ENCODE results near the gene PPP2R2D. TPM values are rescaled to one million over a fixed set of nuclear protein-coding genes. Genes with fewer than 3 reads are reported as not detected.
"Not testable (repeated sequence)": the region's sequence is repeated elsewhere in the genome, so short reads cannot be mapped to it uniquely, and the experiment has no call there.

The PPP2R2D gene
- total and polyA plus RNA-seq, 2 donors, result 29.3 to 32.3 TPM

DNA sequence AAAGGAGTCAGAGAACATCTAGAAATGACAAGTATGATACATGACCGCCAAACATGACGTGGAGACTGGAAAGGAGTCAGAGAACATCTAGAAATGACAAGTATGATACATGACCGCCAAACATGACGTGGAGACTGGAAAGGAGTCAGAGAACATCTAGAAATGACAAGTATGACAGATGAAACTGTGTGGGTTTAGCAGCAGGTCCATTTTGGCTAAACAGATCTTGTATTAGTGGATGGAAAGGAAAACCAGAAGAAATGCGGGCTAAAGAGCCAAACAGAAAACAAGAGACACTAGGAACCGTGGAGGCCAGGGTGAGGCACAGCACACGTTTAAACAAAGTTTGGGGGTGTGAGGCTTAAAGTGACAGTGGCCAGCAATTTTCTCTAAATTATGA lies 49.1 kb downstream of the PPP2R2D start:
- WGBS, result 95% methylated on average over 5 of the region's 7 CpGs
- not testable (repeated sequence) for H3K27ac ChIP-seq (ENCODE audit: low read depth in 1 of 2, low read length in 1 of 2); H3K4me1 ChIP-seq (ENCODE audit: control insufficient read depth in 2 of 2, insufficient read depth in 2 of 2, low read length in 2 of 2); H3K4me3 ChIP-seq (ENCODE audit: low read length in 2 of 2); H3K27me3 ChIP-seq (ENCODE audit: control insufficient read depth in 2 of 2, insufficient read depth in 1 of 2, low read length in 1 of 2); H3K9me3 ChIP-seq (ENCODE audit: control insufficient read depth in 2 of 2, insufficient read depth in 1 of 2, low read length in 1 of 2); DNase-seq (ENCODE audit: low read depth in 6 of 9, low spot score in 9 of 9)
- H3K36me3 ChIP-seq (ENCODE audit: control insufficient read depth in 2 of 2, insufficient read depth in 2 of 2, low read length in 1 of 2), result peaks cover 70 to 78% of the 10 kb centered on the region in 2 donors

- DNase-seq (ENCODE audit: low read depth in 6 of 9, low spot score in 9 of 9), result no peak
- Histone ChIP-seq H3K9me3 (ENCODE audit: control insufficient read depth in 2 of 2, insufficient read depth in 1 of 2, low read length in 1 of 2) (no peaks in the 10 kb centered on the region), H3K27me3 (ENCODE audit: control insufficient read depth in 2 of 2, insufficient read depth in 1 of 2, low read length in 1 of 2) (no peaks in the 10 kb centered on the region), H3K36me3 (ENCODE audit: control insufficient read depth in 2 of 2, insufficient read depth in 2 of 2, low read length in 1 of 2) (peaks cover 53 to 67% of the 10 kb centered on the region in 2 donors), H3K4me1 (ENCODE audit: control insufficient read depth in 2 of 2, insufficient read depth in 2 of 2, low read length in 2 of 2) (no peaks in the 10 kb centered on the region), H3K4me3 (ENCODE audit: low read length in 2 of 2) (no peak overlapping the region), H3K27ac (ENCODE audit: low read depth in 1 of 2, low read length in 1 of 2) (no peak overlapping the region)
- WGBS, result 98% methylated on average over 21 of the region's 21 CpGs
Measured at GRCh38 chr10:131954356-131954965, 53.7 kb downstream of the PPP2R2D start.

- Histone ChIP-seq H3K9me3 (ENCODE audit: control insufficient read depth in 2 of 2, insufficient read depth in 1 of 2, low read length in 1 of 2) (no peaks in the 10 kb centered on the region), H3K27me3 (ENCODE audit: control insufficient read depth in 2 of 2, insufficient read depth in 1 of 2, low read length in 1 of 2) (no peaks in the 10 kb centered on the region), H3K36me3 (ENCODE audit: control insufficient read depth in 2 of 2, insufficient read depth in 2 of 2, low read length in 1 of 2) (peaks cover 53 to 70% of the 10 kb centered on the region in 2 donors), H3K4me1 (ENCODE audit: control insufficient read depth in 2 of 2, insufficient read depth in 2 of 2, low read length in 2 of 2) (no peaks in the 10 kb centered on the region), H3K27ac (ENCODE audit: low read depth in 1 of 2, low read length in 1 of 2) (no peak overlapping the region), H3K4me3 (ENCODE audit: low read length in 2 of 2) (no peak overlapping the region)
- no peak for DNase-seq (ENCODE audit: low read depth in 6 of 9, low spot score in 9 of 9)
- 97% methylated on average over 38 of the region's 38 CpGs for WGBS
Measured at GRCh38 chr10:131955591-131956340, 55.0 kb downstream of the PPP2R2D start.

DNA sequence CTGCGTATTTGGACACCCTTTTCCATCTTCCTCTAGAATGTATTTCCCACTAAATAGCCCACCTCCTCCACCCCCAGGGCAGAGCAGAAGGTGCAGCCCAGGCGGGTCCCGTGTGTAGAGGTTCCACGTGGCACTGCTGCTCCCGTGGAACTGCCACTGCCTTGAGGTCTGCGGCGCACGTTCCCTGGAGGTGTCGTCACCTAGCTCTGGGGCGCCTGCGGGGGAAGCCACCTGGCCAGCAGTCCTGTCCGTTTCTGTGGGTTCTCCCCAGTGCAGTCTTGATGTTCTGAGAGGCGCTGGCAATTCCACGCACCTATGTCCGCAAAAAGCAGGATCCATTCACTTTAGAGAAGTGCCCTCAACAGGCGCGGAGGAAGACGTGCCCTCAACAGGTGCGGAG lies 59.0 kb downstream of the PPP2R2D start:
- no peak overlapping the region for H3K4me3 ChIP-seq (ENCODE audit: low read length in 2 of 2)
- no peaks in the 10 kb centered on the region for H3K9me3 ChIP-seq (ENCODE audit: control insufficient read depth in 2 of 2, insufficient read depth in 1 of 2, low read length in 1 of 2)
- H3K4me1 ChIP-seq (ENCODE audit: control insufficient read depth in 2 of 2, insufficient read depth in 2 of 2, low read length in 2 of 2), result no peaks in the 10 kb centered on the region
- peaks cover 34 to 60% of the 10 kb centered on the region in 2 donors for H3K36me3 ChIP-seq (ENCODE audit: control insufficient read depth in 2 of 2, insufficient read depth in 2 of 2, low read length in 1 of 2)
- 95% methylated on average over 19 of the region's 19 CpGs for WGBS
- no peak overlapping the region for H3K27ac ChIP-seq (ENCODE audit: low read depth in 1 of 2, low read length in 1 of 2)
- no peak for DNase-seq (ENCODE audit: low read depth in 6 of 9, low spot score in 9 of 9)
- H3K27me3 ChIP-seq (ENCODE audit: control insufficient read depth in 2 of 2, insufficient read depth in 1 of 2, low read length in 1 of 2), result no peaks in the 10 kb centered on the region

- Histone ChIP-seq H3K4me3 (ENCODE audit: low read length in 2 of 2) (no peak overlapping the region), H3K36me3 (ENCODE audit: control insufficient read depth in 2 of 2, insufficient read depth in 2 of 2, low read length in 1 of 2) (peaks cover 31 to 57% of the 10 kb centered on the region in 2 donors), H3K9me3 (ENCODE audit: control insufficient read depth in 2 of 2, insufficient read depth in 1 of 2, low read length in 1 of 2) (no peaks in the 10 kb centered on the region), H3K4me1 (ENCODE audit: control insufficient read depth in 2 of 2, insufficient read depth in 2 of 2, low read length in 2 of 2) (no peaks in the 10 kb centered on the region), H3K27ac (ENCODE audit: low read depth in 1 of 2, low read length in 1 of 2) (no peak overlapping the region), H3K27me3 (ENCODE audit: control insufficient read depth in 2 of 2, insufficient read depth in 1 of 2, low read length in 1 of 2) (no peaks in the 10 kb centered on the region)
- WGBS, result 96% methylated on average over 18 of the region's 18 CpGs
- no peak for DNase-seq (ENCODE audit: low read depth in 6 of 9, low spot score in 9 of 9)
Measured at GRCh38 chr10:131960631-131961046, 59.8 kb downstream of the PPP2R2D start.

GRCh38 chr10:131961047-131961776 lies 60.4 kb downstream of the PPP2R2D start:
- H3K36me3 ChIP-seq (ENCODE audit: control insufficient read depth in 2 of 2, insufficient read depth in 2 of 2, low read length in 1 of 2), result peaks cover 25 to 52% of the 10 kb centered on the region in 2 donors

GRCh38 chr10:131961777-131962662 lies 61.2 kb downstream of the PPP2R2D start:
- H3K27ac ChIP-seq (ENCODE audit: low read depth in 1 of 2, low read length in 1 of 2), result no peak overlapping the region
- H3K4me3 ChIP-seq (ENCODE audit: low read length in 2 of 2), result no peak overlapping the region
- no peaks in the 10 kb centered on the region for H3K4me1 ChIP-seq (ENCODE audit: control insufficient read depth in 2 of 2, insufficient read depth in 2 of 2, low read length in 2 of 2)
- no peaks in the 10 kb centered on the region for H3K9me3 ChIP-seq (ENCODE audit: control insufficient read depth in 2 of 2, insufficient read depth in 1 of 2, low read length in 1 of 2)
- no peak for DNase-seq (ENCODE audit: low read depth in 6 of 9, low spot score in 9 of 9)
- H3K27me3 ChIP-seq (ENCODE audit: control insufficient read depth in 2 of 2, insufficient read depth in 1 of 2, low read length in 1 of 2), result no peaks in the 10 kb centered on the region
- peaks cover 17 to 47% of the 10 kb centered on the region in 2 donors for H3K36me3 ChIP-seq (ENCODE audit: control insufficient read depth in 2 of 2, insufficient read depth in 2 of 2, low read length in 1 of 2)
- WGBS, result 94% methylated on average over 32 of the region's 32 CpGs

More at GRCh38 chr10:131961047-131961776, 60.4 kb downstream of the PPP2R2D start:
- 98% methylated on average over 26 of the region's 26 CpGs for WGBS
- Histone ChIP-seq H3K27me3 (ENCODE audit: control insufficient read depth in 2 of 2, insufficient read depth in 1 of 2, low read length in 1 of 2) (no peaks in the 10 kb centered on the region), H3K4me1 (ENCODE audit: control insufficient read depth in 2 of 2, insufficient read depth in 2 of 2, low read length in 2 of 2) (no peaks in the 10 kb centered on the region), H3K27ac (ENCODE audit: low read depth in 1 of 2, low read length in 1 of 2) (no peak overlapping the region), H3K9me3 (ENCODE audit: control insufficient read depth in 2 of 2, insufficient read depth in 1 of 2, low read length in 1 of 2) (no peaks in the 10 kb centered on the region), H3K4me3 (ENCODE audit: low read length in 2 of 2) (no peak overlapping the region)
- DNase-seq (ENCODE audit: low read depth in 6 of 9, low spot score in 9 of 9), result no peak

DNA sequence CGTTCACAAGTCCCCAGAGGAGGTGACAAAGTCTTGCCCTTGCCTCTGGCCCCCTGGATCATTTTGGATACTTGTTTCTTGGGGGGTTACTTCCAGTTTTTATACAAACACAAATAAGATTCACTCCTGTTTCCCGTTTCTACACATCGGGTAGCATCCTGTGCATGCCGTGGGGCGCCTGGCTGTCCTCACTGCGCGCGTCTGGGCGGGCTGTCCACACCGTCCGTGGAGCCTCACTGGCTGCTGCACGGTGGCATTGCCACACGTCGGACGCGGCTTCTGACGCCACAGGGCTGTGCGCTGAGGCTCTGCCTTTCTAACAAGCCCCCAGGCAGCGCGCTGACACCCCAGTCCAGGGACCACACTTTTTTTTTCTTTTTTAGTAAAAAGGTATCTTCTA lies 62.5 kb downstream of the PPP2R2D start:
- H3K27me3 ChIP-seq (ENCODE audit: control insufficient read depth in 2 of 2, insufficient read depth in 1 of 2, low read length in 1 of 2), result no peaks in the 10 kb centered on the region
- DNase-seq (ENCODE audit: low read depth in 6 of 9, low spot score in 9 of 9), result no peak
- peaks cover 8 to 34% of the 10 kb centered on the region in 2 donors for H3K36me3 ChIP-seq (ENCODE audit: control insufficient read depth in 2 of 2, insufficient read depth in 2 of 2, low read length in 1 of 2)
- H3K4me3 ChIP-seq (ENCODE audit: low read length in 2 of 2), result no peak overlapping the region
- no peak overlapping the region for H3K27ac ChIP-seq (ENCODE audit: low read depth in 1 of 2, low read length in 1 of 2)
- H3K9me3 ChIP-seq (ENCODE audit: control insufficient read depth in 2 of 2, insufficient read depth in 1 of 2, low read length in 1 of 2), result no peaks in the 10 kb centered on the region
- no peaks in the 10 kb centered on the region for H3K4me1 ChIP-seq (ENCODE audit: control insufficient read depth in 2 of 2, insufficient read depth in 2 of 2, low read length in 2 of 2)
- WGBS, result 95% methylated on average over 20 of the region's 20 CpGs

All from thymus (tissue), 11 donors.